NCI-H524 (cell line): ENCODE measurements around the gene MEMO1.

Experiments
- DNase-seq, 2 experiments: peaks; one replicate each; lab custom pipeline; 2025; lab: John Stamatoyannopoulos, UW

MEMO1 gene

GRCh38 chr2:31823558-31823957 lies 187.2 kb downstream of the MEMO1 start:
- no peak for DNase-seq

DNA sequence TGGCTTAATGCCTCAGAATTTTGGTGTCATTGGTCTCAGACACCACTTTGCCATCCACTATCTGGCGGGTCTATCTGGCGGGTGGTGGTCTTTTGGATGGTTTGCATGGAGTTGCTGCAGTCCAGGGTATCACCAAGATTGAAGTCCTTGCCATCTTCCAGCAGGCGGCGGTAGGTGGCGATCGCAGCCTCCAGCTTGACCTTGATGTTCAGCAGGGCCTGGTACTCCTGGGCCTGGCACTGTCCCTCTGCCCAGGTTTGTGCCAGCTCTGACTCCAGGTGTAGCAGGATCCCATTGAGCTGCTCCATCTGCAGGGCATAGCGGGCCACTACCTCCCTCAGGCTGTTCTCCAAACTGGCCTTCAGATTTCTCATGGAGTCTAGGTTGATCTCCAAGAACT lies 188.2 kb downstream of the MEMO1 start:
- DNase-seq = no peak
